ENCODE data around the gene GRM8. TPM values are rescaled to one million over a fixed set of nuclear protein-coding genes. Genes with fewer than 3 reads are reported as not detected.

Gene GRM8
- total and polyA plus RNA-seq, 9 of the 15 experiments (the other 6 are each of a cell fraction or from before 2014, with no cell fraction given): 0.13 TPM; not detected in 7

DNA sequence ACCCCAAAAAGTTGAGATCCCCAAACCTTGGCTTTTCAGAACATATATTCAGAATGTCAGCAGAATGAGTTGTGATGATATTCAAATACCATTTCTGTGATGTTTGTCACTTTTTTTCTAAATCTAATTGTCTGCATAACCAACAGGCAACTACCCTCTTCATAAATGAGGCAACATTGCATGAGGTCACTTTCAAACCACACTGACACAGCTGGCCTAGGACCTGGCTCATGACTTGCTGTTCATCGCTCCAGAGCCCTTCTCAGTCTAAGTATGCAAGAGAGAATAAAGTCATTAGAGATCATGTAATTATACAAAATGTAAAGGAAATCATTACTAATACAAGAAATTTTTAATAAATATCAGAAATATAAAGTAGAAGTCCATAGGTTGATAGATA lies 681.9 kb downstream of the GRM8 start:
- ChIA-PET POLR2A (no interaction called here), CTCF (ENCODE audit: low intra/inter-chr PET ratio) (no interaction called here)
- H3K4me1 ChIP-seq (replicated peaks in 1 of 2; ENCODE audit: control insufficient read depth in 2 of 2, insufficient read depth in 2 of 2, low read length in 2 of 2): no peaks in the 10 kb centered on the region
- H2AFZ ChIP-seq (ENCODE audit: low read depth, low read length): no peak overlapping the region
- ATAC-seq (no peak), FAIRE-seq (no peak), DNase-seq (ENCODE audit: extremely low read depth in 1 of 4, low spot score in 3 of 4) (no peak)
- no peaks in the 10 kb centered on the region for H3K27me3 ChIP-seq (ENCODE audit: control insufficient read depth in 2 of 2, insufficient read depth in 2 of 2, low read length in 2 of 2)
- H3K27ac ChIP-seq (ENCODE audit: extremely low read depth, low read depth, low read length): no peak overlapping the region
- H3K4me2 ChIP-seq (ENCODE audit: insufficient read depth, low read length): no peak overlapping the region
- H4K20me1 ChIP-seq (replicated peaks; ENCODE audit: control insufficient read depth, insufficient read depth, low read length): no peaks in the 10 kb centered on the region
- no peak overlapping the region for H3K4me3 ChIP-seq
- H3K36me3 ChIP-seq (ENCODE audit: control insufficient read depth, insufficient read depth, low read length): no peaks in the 10 kb centered on the region
- no peaks in the 10 kb centered on the region for H3K9me3 ChIP-seq (replicated peaks; ENCODE audit: control insufficient read depth, insufficient read depth, low read depth, low read length)
- H3K9me1 ChIP-seq (ENCODE audit: control insufficient read depth, insufficient read depth, low read length): no peaks in the 10 kb centered on the region
- no TSS peak for BruUV-seq (replicated peaks)
- in situ Hi-C loops (cut with MboI): no loop called here
- intact Hi-C loops (cut with micrococcal nuclease): no loop called here
- H3K9ac ChIP-seq (ENCODE audit: insufficient read depth in 1 of 2, low read depth in 2 of 2, low read length in 2 of 2): no peak overlapping the region
- TF ChIP-seq BCOR (IDR thresholded peaks at IDR 0.05): no peak
- TF ChIP-seq, protein P1, sequence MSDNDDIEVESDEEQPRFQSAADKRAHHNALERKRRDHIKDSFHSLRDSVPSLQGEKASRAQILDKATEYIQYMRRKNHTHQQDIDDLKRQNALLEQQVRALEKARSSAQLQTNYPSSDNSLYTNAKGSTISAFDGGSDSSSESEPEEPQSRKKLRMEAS (CRISPR knock-in tag; IDR thresholded peaks at IDR 0.05): no peak
- no peak for TF ChIP-seq POLR3A (IDR thresholded peaks at IDR 0.05; ENCODE audit: borderline replicate concordance, extremely low read depth, insufficient read depth, insufficient read length)
- TF ChIP-seq KAT7 (CRISPR knock-in tag; IDR thresholded peaks at IDR 0.05; ENCODE audit: borderline replicate concordance): no peak
- TF ChIP-seq, protein P2, sequence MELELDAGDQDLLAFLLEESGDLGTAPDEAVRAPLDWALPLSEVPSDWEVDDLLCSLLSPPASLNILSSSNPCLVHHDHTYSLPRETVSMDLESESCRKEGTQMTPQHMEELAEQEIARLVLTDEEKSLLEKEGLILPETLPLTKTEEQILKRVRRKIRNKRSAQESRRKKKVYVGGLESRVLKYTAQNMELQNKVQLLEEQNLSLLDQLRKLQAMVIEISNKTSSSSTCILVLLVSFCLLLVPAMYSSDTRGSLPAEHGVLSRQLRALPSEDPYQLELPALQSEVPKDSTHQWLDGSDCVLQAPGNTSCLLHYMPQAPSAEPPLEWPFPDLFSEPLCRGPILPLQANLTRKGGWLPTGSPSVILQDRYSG (tag; conservative IDR thresholded peaks at IDR 0.05; ENCODE audit: low read depth): no peak
- TF ChIP-seq ZNF79 (CRISPR knock-in tag; IDR thresholded peaks at IDR 0.05; ENCODE audit: low read depth): no peak
- no peak for TF ChIP-seq THRAP3 (IDR thresholded peaks at IDR 0.05; ENCODE audit: borderline replicate concordance)
- TF ChIP-seq CCNT2 (IDR thresholded peaks at IDR 0.05; ENCODE audit: borderline replicate concordance, extremely low read depth, insufficient read length, low read depth, low read length): no peak
- TF ChIP-seq FOXA3 (CRISPR knock-in tag; conservative IDR thresholded peaks at IDR 0.05 in 1 of 2, IDR thresholded peaks at IDR 0.05 in 1 of 2): no peak
- TF ChIP-seq, protein P3, sequence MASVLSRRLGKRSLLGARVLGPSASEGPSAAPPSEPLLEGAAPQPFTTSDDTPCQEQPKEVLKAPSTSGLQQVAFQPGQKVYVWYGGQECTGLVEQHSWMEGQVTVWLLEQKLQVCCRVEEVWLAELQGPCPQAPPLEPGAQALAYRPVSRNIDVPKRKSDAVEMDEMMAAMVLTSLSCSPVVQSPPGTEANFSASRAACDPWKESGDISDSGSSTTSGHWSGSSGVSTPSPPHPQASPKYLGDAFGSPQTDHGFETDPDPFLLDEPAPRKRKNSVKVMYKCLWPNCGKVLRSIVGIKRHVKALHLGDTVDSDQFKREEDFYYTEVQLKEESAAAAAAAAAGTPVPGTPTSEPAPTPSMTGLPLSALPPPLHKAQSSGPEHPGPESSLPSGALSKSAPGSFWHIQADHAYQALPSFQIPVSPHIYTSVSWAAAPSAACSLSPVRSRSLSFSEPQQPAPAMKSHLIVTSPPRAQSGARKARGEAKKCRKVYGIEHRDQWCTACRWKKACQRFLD (CRISPR knock-in tag; IDR thresholded peaks at IDR 0.05): no peak
- H3K79me2 ChIP-seq (ENCODE audit: control insufficient read depth, insufficient read depth, low read length): no peaks in the 10 kb centered on the region
- 0% methylated on average over 1 of the region's 1 CpG for WGBS (ENCODE audit: insufficient coverage, low coverage, missing lambda C conversion rate)

All from K562 (cell line).